WTC11 (cell line): ENCODE measurements around the gene CPNE4.

Source experiments
- E2F5 ChIP-seq: sonication (generic); formaldehyde crosslinking; IDR thresholded peaks from 2 replicates; pipeline ENCODE4 v1.8.1; 2022; ENCODE audit warnings: mild to moderate bottlenecking, moderate library complexity, missing genetic modification reagents
- ETV6 ChIP-seq: sonication (generic); formaldehyde crosslinking; IDR thresholded peaks from 2 replicates; pipeline ENCODE4 v1.8.1; 2022; ENCODE audit warnings: mild to moderate bottlenecking, missing genetic modification reagents
- FOXJ3 ChIP-seq: sonication (generic); formaldehyde crosslinking; IDR thresholded peaks from 2 replicates; pipeline ENCODE4 v1.9.0; 2021; ENCODE audit warnings: missing genetic modification reagents, mild to moderate bottlenecking, borderline replicate concordance
- KAT7 ChIP-seq: sonication (generic); formaldehyde crosslinking; IDR thresholded peaks from 2 replicates; pipeline ENCODE4 v1.8.1; 2023; ENCODE audit warnings: missing genetic modification reagents, mild to moderate bottlenecking, borderline replicate concordance
- TF ChIP-seq, protein P1 (sequence below): fragments of 200-600 bp; IDR thresholded peaks from 2 replicates; pipeline ENCODE4 v1.8.0; 2022; ENCODE audit warnings: antibody characterized with exemption

DNA sequence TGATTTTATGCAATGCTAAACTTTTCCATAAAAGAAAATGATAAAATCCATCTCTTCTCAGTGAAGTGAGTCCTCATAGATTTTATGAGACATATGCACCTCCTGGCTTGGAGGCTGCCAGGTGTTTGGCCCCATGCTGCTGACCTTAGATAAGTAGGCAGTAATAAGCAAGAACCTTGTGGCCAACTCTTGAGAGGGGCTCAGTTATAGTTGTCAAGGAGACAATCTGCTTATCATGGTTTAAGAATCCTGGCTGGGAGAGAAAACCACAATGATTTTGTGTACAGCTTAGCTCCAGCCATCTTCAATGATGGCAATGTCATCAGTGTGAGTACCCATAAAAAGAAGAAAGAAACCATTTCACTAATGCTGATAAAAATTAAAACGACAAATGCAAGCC is 252.1 kb downstream of the CPNE4 start:
- TF ChIP-seq, protein P1, sequence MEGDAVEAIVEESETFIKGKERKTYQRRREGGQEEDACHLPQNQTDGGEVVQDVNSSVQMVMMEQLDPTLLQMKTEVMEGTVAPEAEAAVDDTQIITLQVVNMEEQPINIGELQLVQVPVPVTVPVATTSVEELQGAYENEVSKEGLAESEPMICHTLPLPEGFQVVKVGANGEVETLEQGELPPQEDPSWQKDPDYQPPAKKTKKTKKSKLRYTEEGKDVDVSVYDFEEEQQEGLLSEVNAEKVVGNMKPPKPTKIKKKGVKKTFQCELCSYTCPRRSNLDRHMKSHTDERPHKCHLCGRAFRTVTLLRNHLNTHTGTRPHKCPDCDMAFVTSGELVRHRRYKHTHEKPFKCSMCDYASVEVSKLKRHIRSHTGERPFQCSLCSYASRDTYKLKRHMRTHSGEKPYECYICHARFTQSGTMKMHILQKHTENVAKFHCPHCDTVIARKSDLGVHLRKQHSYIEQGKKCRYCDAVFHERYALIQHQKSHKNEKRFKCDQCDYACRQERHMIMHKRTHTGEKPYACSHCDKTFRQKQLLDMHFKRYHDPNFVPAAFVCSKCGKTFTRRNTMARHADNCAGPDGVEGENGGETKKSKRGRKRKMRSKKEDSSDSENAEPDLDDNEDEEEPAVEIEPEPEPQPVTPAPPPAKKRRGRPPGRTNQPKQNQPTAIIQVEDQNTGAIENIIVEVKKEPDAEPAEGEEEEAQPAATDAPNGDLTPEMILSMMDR, result no peak
- TF ChIP-seq KAT7 (CRISPR knock-in tag), result no peak
- no peak for TF ChIP-seq ETV6 (CRISPR knock-in tag)
- no peak for TF ChIP-seq E2F5 (CRISPR knock-in tag)
- TF ChIP-seq FOXJ3 (CRISPR knock-in tag), result no peak
